KMS-11 (cell line): ENCODE data around the gene GPR160.
"Not testable (repeated sequence)": the region's sequence is repeated elsewhere in the genome, so short reads cannot be mapped to it uniquely, and the experiment has no call there.

ENCODE experiments used
- H2AFZ ChIP-seq: fragments of 200-600 bp; sonication (generic); 2 replicates; pipeline ENCODE4 v1.6.1; 2016; ENCODE audit warnings: antibody characterized with exemption, mixed run types, low read depth
- H3K27ac ChIP-seq: fragments of 200-600 bp; sonication (generic); 2 replicates; pipeline ENCODE4 v1.6.1; 2016; ENCODE audit warnings: mild to moderate bottlenecking, mixed run types
- H3K27me3 ChIP-seq: fragments of 200-600 bp; sonication (generic); 2 replicates; pipeline ENCODE4 v1.6.1; 2017; ENCODE audit warnings: mild to moderate bottlenecking, low read depth, mixed run types, moderate library complexity; ENCODE audit not compliant: insufficient read depth
- H3K36me3 ChIP-seq: fragments of 200-600 bp; sonication (generic); 2 replicates; pipeline ENCODE4 v1.6.1; 2017; ENCODE audit warnings: mild to moderate bottlenecking, mixed run types; ENCODE audit not compliant: insufficient read depth
- H3K4me1 ChIP-seq: fragments of 200-600 bp; sonication (generic); 2 replicates; pipeline ENCODE4 v1.6.1; 2016; ENCODE audit warnings: mild to moderate bottlenecking, low read depth, mixed run types; ENCODE audit not compliant: poor library complexity, severe bottlenecking
- H3K4me2 ChIP-seq: fragments of 200-600 bp; sonication (generic); 2 replicates; pipeline ENCODE4 v1.7.0; 2016; ENCODE audit warnings: mild to moderate bottlenecking, mixed run types
- H3K4me3 ChIP-seq: fragments of 200-600 bp; sonication (generic); IDR thresholded peaks from 2 replicates; pipeline ENCODE4 v1.6.1; 2017; ENCODE audit warnings: low read depth, low read length, mixed read lengths; ENCODE audit not compliant: insufficient read depth
- H3K79me2 ChIP-seq: fragments of 200-600 bp; sonication (generic); 2 replicates; pipeline ENCODE4 v1.6.1; 2016; ENCODE audit warnings: low read depth, mixed run types; ENCODE audit not compliant: insufficient read depth
- H3K9ac ChIP-seq: fragments of 200-600 bp; sonication (generic); 2 replicates; pipeline ENCODE4 v1.6.1; 2016; ENCODE audit warnings: mild to moderate bottlenecking, mixed run types
- H4K20me1 ChIP-seq: fragments of 200-600 bp; sonication (generic); 2 replicates; pipeline ENCODE4 v1.6.1; 2016; ENCODE audit warnings: mild to moderate bottlenecking, mixed run types; ENCODE audit not compliant: insufficient read depth
- TF ChIP-seq, protein P1 (sequence below): fragments of 200-600 bp; sonication (generic); conservative IDR thresholded peaks from 2 replicates; pipeline ENCODE4 v1.6.1; 2017; ENCODE audit warnings: low read depth, mild to moderate bottlenecking, antibody characterized with exemption, low read length, moderate library complexity, mixed read lengths

Gene GPR160

GRCh38 chr3:170007031-170007663 lies 30.6 kb upstream of the GPR160 start:
- H3K27me3 ChIP-seq: no peaks in the 10 kb centered on the region
- H3K36me3 ChIP-seq: no peaks in the 10 kb centered on the region
- no peak overlapping the region for H3K4me3 ChIP-seq
- H3K79me2 ChIP-seq: no peaks in the 10 kb centered on the region
- H3K27ac ChIP-seq: no peak overlapping the region
- H3K4me2 ChIP-seq: no peak overlapping the region
- TF ChIP-seq, protein P1, sequence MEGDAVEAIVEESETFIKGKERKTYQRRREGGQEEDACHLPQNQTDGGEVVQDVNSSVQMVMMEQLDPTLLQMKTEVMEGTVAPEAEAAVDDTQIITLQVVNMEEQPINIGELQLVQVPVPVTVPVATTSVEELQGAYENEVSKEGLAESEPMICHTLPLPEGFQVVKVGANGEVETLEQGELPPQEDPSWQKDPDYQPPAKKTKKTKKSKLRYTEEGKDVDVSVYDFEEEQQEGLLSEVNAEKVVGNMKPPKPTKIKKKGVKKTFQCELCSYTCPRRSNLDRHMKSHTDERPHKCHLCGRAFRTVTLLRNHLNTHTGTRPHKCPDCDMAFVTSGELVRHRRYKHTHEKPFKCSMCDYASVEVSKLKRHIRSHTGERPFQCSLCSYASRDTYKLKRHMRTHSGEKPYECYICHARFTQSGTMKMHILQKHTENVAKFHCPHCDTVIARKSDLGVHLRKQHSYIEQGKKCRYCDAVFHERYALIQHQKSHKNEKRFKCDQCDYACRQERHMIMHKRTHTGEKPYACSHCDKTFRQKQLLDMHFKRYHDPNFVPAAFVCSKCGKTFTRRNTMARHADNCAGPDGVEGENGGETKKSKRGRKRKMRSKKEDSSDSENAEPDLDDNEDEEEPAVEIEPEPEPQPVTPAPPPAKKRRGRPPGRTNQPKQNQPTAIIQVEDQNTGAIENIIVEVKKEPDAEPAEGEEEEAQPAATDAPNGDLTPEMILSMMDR: no peak
- H3K4me1 ChIP-seq: no peaks in the 10 kb centered on the region
- no peak overlapping the region for H3K9ac ChIP-seq
- H4K20me1 ChIP-seq: no peaks in the 10 kb centered on the region
- H2AFZ ChIP-seq: no peak overlapping the region

DNA sequence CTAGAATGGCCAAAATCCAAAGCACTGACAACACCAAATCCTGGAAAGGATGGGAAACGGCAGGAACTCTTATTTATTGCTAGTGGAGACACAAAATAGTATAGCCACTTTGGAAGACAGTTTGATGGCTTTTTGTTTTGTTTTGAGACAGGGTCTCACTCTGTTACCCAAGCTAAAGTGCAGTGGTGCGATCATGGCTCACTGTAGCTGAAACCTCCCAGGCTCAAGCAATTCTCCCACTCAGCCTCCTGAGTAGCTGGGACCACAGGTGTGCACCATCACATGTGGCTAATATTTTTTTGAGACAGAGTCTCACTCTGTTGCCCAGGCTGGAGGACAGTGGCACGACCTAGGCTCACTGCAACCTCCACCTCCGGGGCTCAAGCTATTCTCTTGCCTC lies 27.3 kb upstream of the GPR160 start:
- TF ChIP-seq, protein P1: no peak
- Histone ChIP-seq H3K36me3 (no peaks in the 10 kb centered on the region), H3K9ac (no peak overlapping the region), H4K20me1 (no peaks in the 10 kb centered on the region), H3K27ac (no peak overlapping the region), H3K79me2 (no peaks in the 10 kb centered on the region), H2AFZ (no peak overlapping the region), H3K4me2 (no peak overlapping the region), H3K27me3 (no peaks in the 10 kb centered on the region), H3K4me1 (no peaks in the 10 kb centered on the region), H3K4me3 (no peak overlapping the region)

- no peak overlapping the region for H3K4me3 ChIP-seq
- TF ChIP-seq, protein P1: no peak
- no peak overlapping the region for H3K9ac ChIP-seq
- H3K36me3 ChIP-seq: no peaks in the 10 kb centered on the region
- no peak overlapping the region for H3K4me2 ChIP-seq
- H4K20me1 ChIP-seq: no peaks in the 10 kb centered on the region
- H3K27ac ChIP-seq: no peak overlapping the region
- H3K27me3 ChIP-seq: no peaks in the 10 kb centered on the region
- H3K79me2 ChIP-seq: no peaks in the 10 kb centered on the region
- H2AFZ ChIP-seq: no peak overlapping the region
- H3K4me1 ChIP-seq: no peaks in the 10 kb centered on the region
Observed at GRCh38 chr3:170012683-170013400, 25.0 kb upstream of the GPR160 start.

- Histone ChIP-seq H3K36me3 (no peaks in the 10 kb centered on the region), H3K79me2 (no peaks in the 10 kb centered on the region), H3K4me3 (no peak overlapping the region), H4K20me1 (no peaks in the 10 kb centered on the region), H3K27me3 (no peaks in the 10 kb centered on the region), H2AFZ (no peak overlapping the region), H3K9ac (no peak overlapping the region), H3K4me1 (no peaks in the 10 kb centered on the region), H3K4me2 (no peak overlapping the region), H3K27ac (no peak overlapping the region)
- TF ChIP-seq, protein P1: no peak
Observed at GRCh38 chr3:170016057-170016456, 21.7 kb upstream of the GPR160 start.

GRCh38 chr3:170019306-170019705 lies 18.5 kb upstream of the GPR160 start:
- H3K9ac ChIP-seq, H3K27me3 ChIP-seq, H2AFZ ChIP-seq, H3K36me3 ChIP-seq, H3K79me2 ChIP-seq, H4K20me1 ChIP-seq, H3K4me2 ChIP-seq, H3K4me1 ChIP-seq, H3K4me3 ChIP-seq, H3K27ac ChIP-seq: not testable (repeated sequence)
